HepG2 (cell line): ENCODE measurements around the gene CHID1. TPM values are rescaled to one million over a fixed set of nuclear protein-coding genes. Genes with fewer than 3 reads are reported as not detected.
A peak's percentile ranks its signal among the peaks of the same experiment; 100 is the strongest.

Experiments used
- KDM3A ChIP-seq: IDR thresholded peaks from 2 replicates; pipeline ENCODE4 v1.6.1; 2018; ENCODE audit warnings: low read depth, missing compliant biosample characterization
- MYNN ChIP-seq: sonication (generic); formaldehyde crosslinking; IDR thresholded peaks from 2 replicates; pipeline ENCODE4 v1.4.0; 2020; ENCODE audit warnings: mild to moderate bottlenecking, low read depth, missing genetic modification reagents
- NFE2 ChIP-seq: sonication (generic); formaldehyde crosslinking; IDR thresholded peaks from 2 replicates; pipeline ENCODE4 v1.4.0; 2020; ENCODE audit warnings: missing genetic modification reagents
- POGZ ChIP-seq: sonication (generic); formaldehyde crosslinking; IDR thresholded peaks from 2 replicates; pipeline ENCODE4 v1.4.0; 2020; ENCODE audit warnings: mild to moderate bottlenecking, missing genetic modification reagents
- REL ChIP-seq: sonication (generic); formaldehyde crosslinking; conservative IDR thresholded peaks from 2 replicates; pipeline ENCODE4 v1.8.0; 2022; ENCODE audit warnings: mild to moderate bottlenecking, missing genetic modification reagents, moderate library complexity
- RNF2 ChIP-seq: fragments of 450-650 bp; conservative IDR thresholded peaks from 2 replicates; pipeline ENCODE4 v1.6.1; 2016; ENCODE audit warnings: low read depth
- SATB2 ChIP-seq: sonication (generic); formaldehyde crosslinking; IDR thresholded peaks from 2 replicates; pipeline ENCODE4 v1.5.0; 2020; ENCODE audit warnings: missing genetic modification reagents
- SMAD1 ChIP-seq: sonication (generic); formaldehyde crosslinking; IDR thresholded peaks from 2 replicates; pipeline ENCODE4 v1.4.0; 2020; ENCODE audit warnings: missing genetic modification reagents, low read depth, mild to moderate bottlenecking, borderline replicate concordance
- TFDP2 ChIP-seq: sonication (generic); formaldehyde crosslinking; IDR thresholded peaks from 2 replicates; pipeline ENCODE4 v1.4.0; 2020; ENCODE audit warnings: missing genetic modification reagents
- ZBED4 ChIP-seq: sonication (generic); formaldehyde crosslinking; IDR thresholded peaks from 2 replicates; pipeline ENCODE4 v1.4.0; 2020; ENCODE audit warnings: missing genetic modification reagents, borderline replicate concordance
- ZNF136 ChIP-seq: sonication (generic); formaldehyde crosslinking; IDR thresholded peaks from 2 replicates; pipeline ENCODE4 v1.8.1; 2022; ENCODE audit warnings: low read depth, mild to moderate bottlenecking, moderate library complexity, missing genetic modification reagents
- ZNF407 ChIP-seq: sonication (generic); formaldehyde crosslinking; IDR thresholded peaks from one replicate; pipeline ENCODE4 v1.5.1; 2020; ENCODE audit warnings: mild to moderate bottlenecking, missing genetic modification reagents; ENCODE audit errors: not compliant biosample characterization
- ZNF766 ChIP-seq: sonication (generic); formaldehyde crosslinking; IDR thresholded peaks from 2 replicates; pipeline ENCODE4 v1.5.0; 2020; ENCODE audit warnings: missing genetic modification reagents, borderline replicate concordance
- polyA plus RNA-seq, 8 experiments: library from polyadenylated mRNA; depleted of rRNA in 3 of 8; stranded (reverse) in 7 of 8; unstranded in 1 of 8; fragments of >200 nt; fragmentation: Illumina TruSeq in 4 of 8; extraction: Trizol in 4 of 8; gene quantifications; 2 replicates each; pipeline versions ENCODE4 v1.2.1 to v1.2.3, GENCODE V29; 2011 to 2016; ENCODE audit warnings: low read depth in 4 of 8, missing spikeins in 1 of 8, mixed read lengths in 1 of 8; ENCODE audit not compliant: insufficient read depth in 1 of 8
- total RNA-seq, 5 experiments: library from RNA; depleted of rRNA; stranded (reverse); fragments of >200 nt; fragmentation: Illumina TruSeq; extraction: Trizol; gene quantifications; 2 replicates each; pipeline ENCODE4 v1.2.3, GENCODE V29; 2016; ENCODE audit warnings: low read depth in 1 of 5
- TF ChIP-seq, protein P1 (sequence below): sonication (generic); formaldehyde crosslinking; IDR thresholded peaks from 2 replicates; pipeline ENCODE4 v1.8.1; 2023; ENCODE audit warnings: mild to moderate bottlenecking, missing genetic modification reagents

Gene CHID1
- total and polyA plus RNA-seq, 2 of the 13 experiments (the other 11 are each of a cell fraction or from before 2014, with no cell fraction given) = 65.1 to 93.6 TPM

- TF ChIP-seq TFDP2 (CRISPR knock-in tag) = peak; percentile 79
- TF ChIP-seq KDM3A (CRISPR knock-in tag) = 0 out of 2 replicates have a peak, but pooled peaks have one; percentile 8
- no peak; the same call in 1 of the 2 replicates for TF ChIP-seq SMAD1 (CRISPR knock-in tag)
- peak; percentile 67; the same call in 1 of the 2 replicates for TF ChIP-seq RNF2
- 0 out of 2 replicates have a peak, but pooled peaks have one; percentile 42 for TF ChIP-seq SATB2 (CRISPR knock-in tag)
- TF ChIP-seq ZBED4 (CRISPR knock-in tag) = peak; percentile 76
- TF ChIP-seq, protein P1, sequence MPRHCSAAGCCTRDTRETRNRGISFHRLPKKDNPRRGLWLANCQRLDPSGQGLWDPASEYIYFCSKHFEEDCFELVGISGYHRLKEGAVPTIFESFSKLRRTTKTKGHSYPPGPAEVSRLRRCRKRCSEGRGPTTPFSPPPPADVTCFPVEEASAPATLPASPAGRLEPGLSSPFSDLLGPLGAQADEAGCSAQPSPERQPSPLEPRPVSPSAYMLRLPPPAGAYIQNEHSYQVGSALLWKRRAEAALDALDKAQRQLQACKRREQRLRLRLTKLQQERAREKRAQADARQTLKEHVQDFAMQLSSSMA = no peak
- no peak for TF ChIP-seq ZNF766
- no peak for TF ChIP-seq MYNN
- no peak for TF ChIP-seq ZNF136 (CRISPR knock-in tag)
- peak; percentile 67; the same call in 1 of the 2 replicates for TF ChIP-seq REL (CRISPR knock-in tag)
- TF ChIP-seq POGZ = no peak
- TF ChIP-seq ZNF407 = no peak
- TF ChIP-seq NFE2 (CRISPR knock-in tag) = no peak
These were observed 68.1 kb downstream of the CHID1 start, which contains the start of the genes POLR2L and TSPAN4 (continued) for GRCh38 chr11:842370-843002.
